Measurements from ENCODE around the gene CTPS1. TPM values are rescaled to one million over a fixed set of nuclear protein-coding genes. Genes with fewer than 3 reads are reported as not detected.

The CTPS1 gene
- total RNA-seq, 1 donor from 2014 or later: 31.2 TPM

GRCh38 chr1:41013024-41013423 is 33.5 kb downstream of the CTPS1 start:
- no peak for DNase-seq (ENCODE audit: extremely low spot score in 2 of 2)
- no peaks in the 10 kb centered on the region for H3K9me3 ChIP-seq
- H3K27me3 ChIP-seq: no peaks in the 10 kb centered on the region
- intact Hi-C loops (cut with DNase I): no loop called here
- no peak overlapping the region for H3K27ac ChIP-seq
- peaks cover 4 to 39% of the 10 kb centered on the region in 2 donors for H3K36me3 ChIP-seq
- H3K4me1 ChIP-seq: no peaks in the 10 kb centered on the region
- TF ChIP-seq POLR2AphosphoS5 (IDR thresholded peaks at IDR 0.05; ENCODE audit: insufficient read depth in 1 of 2, low read depth in 1 of 2) (no peak), CTCF (IDR thresholded peaks at IDR 0.05) (no peak), POLR2A (IDR thresholded peaks at IDR 0.05) (no peak)
- no peak overlapping the region for H3K4me3 ChIP-seq

GRCh38 chr1:41013796-41014195 is 34.3 kb downstream of the CTPS1 start:
- intact Hi-C loops (cut with DNase I): no loop called here
- Histone ChIP-seq H3K36me3 (peaks cover 4 to 33% of the 10 kb centered on the region in 2 donors), H3K27ac (no peak overlapping the region), H3K4me1 (no peaks in the 10 kb centered on the region), H3K4me3 (no peak overlapping the region), H3K9me3 (no peaks in the 10 kb centered on the region), H3K27me3 (no peaks in the 10 kb centered on the region)
- DNase-seq (ENCODE audit: extremely low spot score in 2 of 2): no peak
- TF ChIP-seq POLR2A (IDR thresholded peaks at IDR 0.05) (no peak), CTCF (IDR thresholded peaks at IDR 0.05) (no peak), POLR2AphosphoS5 (IDR thresholded peaks at IDR 0.05; ENCODE audit: insufficient read depth in 1 of 2, low read depth in 1 of 2) (no peak)

GRCh38 chr1:41014871-41015270 is 35.4 kb downstream of the CTPS1 start:
- no peak for DNase-seq (ENCODE audit: extremely low spot score in 2 of 2)
- no peaks in the 10 kb centered on the region for H3K27me3 ChIP-seq
- no peak overlapping the region for H3K4me3 ChIP-seq
- H3K4me1 ChIP-seq: no peaks in the 10 kb centered on the region
- H3K9me3 ChIP-seq: no peaks in the 10 kb centered on the region
- H3K27ac ChIP-seq: no peak overlapping the region
- TF ChIP-seq POLR2A (IDR thresholded peaks at IDR 0.05) (no peak), CTCF (IDR thresholded peaks at IDR 0.05) (no peak), POLR2AphosphoS5 (IDR thresholded peaks at IDR 0.05; ENCODE audit: insufficient read depth in 1 of 2, low read depth in 1 of 2) (no peak)
- peaks cover 0 to 23% of the 10 kb centered on the region in 2 donors for H3K36me3 ChIP-seq
- intact Hi-C loops (cut with DNase I): no loop called here

GRCh38 chr1:41015281-41015896 is 35.9 kb downstream of the CTPS1 start:
- Histone ChIP-seq H3K9me3 (no peaks in the 10 kb centered on the region), H3K27ac (no peak overlapping the region), H3K36me3 (peaks cover 0 to 17% of the 10 kb centered on the region in 2 donors), H3K4me3 (no peak overlapping the region), H3K27me3 (no peaks in the 10 kb centered on the region), H3K4me1 (no peaks in the 10 kb centered on the region)
- no peak for TF ChIP-seq POLR2A (IDR thresholded peaks at IDR 0.05)
- no peak for TF ChIP-seq CTCF (IDR thresholded peaks at IDR 0.05)
- no peak for TF ChIP-seq POLR2AphosphoS5 (IDR thresholded peaks at IDR 0.05; ENCODE audit: insufficient read depth in 1 of 2, low read depth in 1 of 2)
- intact Hi-C loops (cut with DNase I): no loop called here
- DNase-seq (ENCODE audit: extremely low spot score in 2 of 2): no peak

- no peak overlapping the region for H3K4me3 ChIP-seq
- no peak for DNase-seq (ENCODE audit: extremely low spot score in 2 of 2)
- H3K9me3 ChIP-seq: no peaks in the 10 kb centered on the region
- peaks cover 0 to 11% of the 10 kb centered on the region in 2 donors for H3K36me3 ChIP-seq
- H3K4me1 ChIP-seq: no peaks in the 10 kb centered on the region
- intact Hi-C loops (cut with DNase I): no loop called here
- TF ChIP-seq CTCF (IDR thresholded peaks at IDR 0.05) (no peak), POLR2A (IDR thresholded peaks at IDR 0.05) (no peak), POLR2AphosphoS5 (IDR thresholded peaks at IDR 0.05; ENCODE audit: insufficient read depth in 1 of 2, low read depth in 1 of 2) (no peak)
- no peak overlapping the region for H3K27ac ChIP-seq
- no peaks in the 10 kb centered on the region for H3K27me3 ChIP-seq
Observed at GRCh38 chr1:41015897-41016470, 36.5 kb downstream of the CTPS1 start.
